Mucosa of stomach (tissue), 1 donor: ENCODE results near the gene GGTLC1.
"Not testable (repeated sequence)": the region's sequence is repeated elsewhere in the genome, so short reads cannot be mapped to it uniquely, and the experiment has no call there.

ENCODE experiments used
- H3K27me3 ChIP-seq: one replicate; pipeline ENCODE4 v1.7.0; 2013; ENCODE audit warnings: mild to moderate bottlenecking, low read length; ENCODE audit not compliant: control insufficient read depth, insufficient read depth
- H3K36me3 ChIP-seq: one replicate; pipeline ENCODE4 v1.7.0; 2013; ENCODE audit warnings: low read length; ENCODE audit not compliant: control insufficient read depth, insufficient read depth
- H3K4me1 ChIP-seq: one replicate; pipeline ENCODE4 v1.7.0; 2013; ENCODE audit warnings: mild to moderate bottlenecking, low read length; ENCODE audit not compliant: control insufficient read depth, insufficient read depth
- H3K4me3 ChIP-seq: one replicate; pipeline ENCODE4 v1.7.0; 2013; ENCODE audit warnings: low read length
- H3K9ac ChIP-seq: one replicate; pipeline ENCODE4 v1.7.0; 2013; ENCODE audit warnings: mild to moderate bottlenecking, low read length, moderate library complexity
- H3K9me3 ChIP-seq: one replicate; pipeline ENCODE4 v1.7.0; 2013; ENCODE audit warnings: mild to moderate bottlenecking, low read length, moderate library complexity; ENCODE audit not compliant: control insufficient read depth
- donor health status: Pancreatic carcinoma.

GGTLC1 gene

GRCh38 chr20:23978457-23978856 is 10.1 kb downstream of the GGTLC1 start:
- not testable (repeated sequence) for H3K27me3 ChIP-seq, H3K4me1 ChIP-seq, H3K4me3 ChIP-seq, H3K36me3 ChIP-seq, H3K9ac ChIP-seq, H3K9me3 ChIP-seq

DNA sequence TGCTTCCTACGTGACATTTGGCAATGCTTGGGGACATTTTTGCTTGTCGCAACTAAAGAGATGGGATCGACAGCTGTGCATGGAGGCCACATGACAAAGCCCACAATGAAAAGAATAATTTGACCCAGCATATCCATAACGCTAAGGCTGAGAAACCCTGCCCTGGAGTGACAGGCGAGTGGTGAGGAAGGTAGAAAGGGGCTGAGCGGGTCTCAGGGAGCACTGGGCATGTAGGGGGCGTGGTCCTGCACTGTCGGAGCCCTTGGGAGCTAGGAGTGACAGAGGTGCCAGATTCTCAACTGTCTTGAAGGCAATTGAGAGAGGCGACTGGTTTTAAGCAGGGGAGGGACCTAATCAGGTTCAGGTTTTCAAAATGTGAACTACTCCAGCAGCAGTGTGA is 13.6 kb downstream of the GGTLC1 start:
- H3K27me3 ChIP-seq = no peaks in the 10 kb centered on the region

GRCh38 chr20:23971310-23971709 is 17.3 kb downstream of the GGTLC1 start:
- Histone ChIP-seq H3K27me3 (no peaks in the 10 kb centered on the region), H3K9ac (no peak overlapping the region), H3K9me3 (no peaks in the 10 kb centered on the region), H3K36me3 (no peaks in the 10 kb centered on the region), H3K4me3 (no peak overlapping the region), H3K4me1 (no peaks in the 10 kb centered on the region)

More for the DNA sequence above, 13.6 kb downstream of the GGTLC1 start:
- no peaks in the 10 kb centered on the region for H3K36me3 ChIP-seq
- no peak overlapping the region for H3K4me3 ChIP-seq
- H3K4me1 ChIP-seq = no peaks in the 10 kb centered on the region
- no peaks in the 10 kb centered on the region for H3K9me3 ChIP-seq
- no peak overlapping the region for H3K9ac ChIP-seq

DNA sequence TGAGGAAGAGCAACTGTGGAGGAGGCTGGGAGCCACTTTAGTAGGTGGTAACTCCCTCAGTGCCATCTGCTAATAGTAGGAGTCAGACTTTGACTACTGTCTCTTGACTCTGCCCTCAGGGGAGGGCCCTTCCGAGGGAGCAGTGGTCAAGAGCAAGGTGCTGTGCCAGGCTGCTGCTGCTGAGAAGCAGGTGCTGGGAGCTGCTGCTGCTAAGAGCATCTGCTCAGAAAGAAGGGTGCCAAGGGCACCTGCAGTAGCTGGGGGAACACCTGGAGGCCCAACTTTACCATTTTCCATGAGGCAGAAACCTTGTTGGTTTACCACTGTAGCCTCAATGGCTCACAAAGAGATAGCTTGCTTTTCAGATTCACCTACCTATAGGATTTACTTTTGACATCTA is 18.5 kb downstream of the GGTLC1 start:
- Histone ChIP-seq H3K27me3 (no peaks in the 10 kb centered on the region), H3K9ac (no peak overlapping the region), H3K4me3 (no peak overlapping the region), H3K9me3 (no peaks in the 10 kb centered on the region), H3K36me3 (no peaks in the 10 kb centered on the region), H3K4me1 (no peaks in the 10 kb centered on the region)

GRCh38 chr20:23967616-23967979 is 21.0 kb downstream of the GGTLC1 start:
- no peaks in the 10 kb centered on the region for H3K36me3 ChIP-seq
- H3K4me1 ChIP-seq = no peaks in the 10 kb centered on the region
- no peak overlapping the region for H3K4me3 ChIP-seq
- H3K9me3 ChIP-seq = no peaks in the 10 kb centered on the region
- H3K27me3 ChIP-seq = no peaks in the 10 kb centered on the region
- H3K9ac ChIP-seq = no peak overlapping the region

- H3K4me3 ChIP-seq = no peak overlapping the region
- no peak overlapping the region for H3K9ac ChIP-seq
- H3K4me1 ChIP-seq = no peaks in the 10 kb centered on the region
- no peaks in the 10 kb centered on the region for H3K9me3 ChIP-seq
- no peaks in the 10 kb centered on the region for H3K36me3 ChIP-seq
- H3K27me3 ChIP-seq = no peaks in the 10 kb centered on the region
Observed at GRCh38 chr20:23966927-23967615, 21.5 kb downstream of the GGTLC1 start.

DNA sequence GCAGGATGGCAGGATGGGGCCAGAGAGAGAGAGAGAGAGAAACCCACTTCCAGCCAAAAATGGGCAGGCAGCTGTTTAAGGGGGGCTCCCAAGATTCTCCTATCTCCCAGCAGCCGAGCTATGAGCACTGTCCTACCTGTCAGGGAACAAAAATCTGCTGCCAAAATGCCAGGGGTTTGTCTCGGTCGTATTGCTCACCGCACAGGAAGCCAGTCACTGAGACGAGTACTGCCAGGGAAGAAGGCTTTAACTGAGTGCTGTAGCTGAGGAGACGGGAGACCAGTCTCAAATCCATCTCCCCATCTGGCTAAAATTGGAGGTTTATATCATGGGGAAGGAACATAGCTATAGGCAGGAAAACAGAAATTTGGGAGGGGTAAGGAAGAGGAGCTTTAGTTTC is 22.3 kb downstream of the GGTLC1 start:
- Histone ChIP-seq H3K4me1 (no peaks in the 10 kb centered on the region), H3K27me3 (no peaks in the 10 kb centered on the region), H3K36me3 (no peaks in the 10 kb centered on the region), H3K9me3 (no peaks in the 10 kb centered on the region), H3K9ac (no peak overlapping the region), H3K4me3 (no peak overlapping the region)

DNA sequence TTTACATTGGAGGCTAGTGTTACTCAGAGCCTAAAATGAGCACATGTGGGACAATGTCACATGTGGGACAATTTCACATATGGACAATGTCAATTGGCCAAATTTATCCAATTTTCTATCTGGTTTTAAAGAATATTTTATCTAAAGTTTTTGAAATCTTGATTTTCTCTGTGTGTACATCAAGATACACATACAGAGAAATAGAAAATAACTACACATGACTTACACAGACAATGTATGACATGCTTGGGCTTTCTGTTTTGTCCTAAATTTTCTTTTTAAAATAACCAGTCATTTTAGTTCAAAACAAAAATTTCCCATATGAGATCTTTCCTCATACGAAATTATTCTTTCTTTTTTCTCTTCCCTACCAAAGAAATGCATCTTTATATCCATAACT is 24.6 kb downstream of the GGTLC1 start:
- H3K4me3 ChIP-seq = no peak overlapping the region
- H3K4me1 ChIP-seq = no peaks in the 10 kb centered on the region
- no peaks in the 10 kb centered on the region for H3K9me3 ChIP-seq
- H3K27me3 ChIP-seq = no peaks in the 10 kb centered on the region
- H3K36me3 ChIP-seq = no peaks in the 10 kb centered on the region
- H3K9ac ChIP-seq = no peak overlapping the region

- Histone ChIP-seq H3K36me3 (no peaks in the 10 kb centered on the region), H3K9ac (no peak overlapping the region), H3K4me3 (no peak overlapping the region), H3K9me3 (no peaks in the 10 kb centered on the region), H3K4me1 (no peaks in the 10 kb centered on the region), H3K27me3 (no peaks in the 10 kb centered on the region)
Observed at GRCh38 chr20:23962272-23962671, 26.3 kb downstream of the GGTLC1 start.

DNA sequence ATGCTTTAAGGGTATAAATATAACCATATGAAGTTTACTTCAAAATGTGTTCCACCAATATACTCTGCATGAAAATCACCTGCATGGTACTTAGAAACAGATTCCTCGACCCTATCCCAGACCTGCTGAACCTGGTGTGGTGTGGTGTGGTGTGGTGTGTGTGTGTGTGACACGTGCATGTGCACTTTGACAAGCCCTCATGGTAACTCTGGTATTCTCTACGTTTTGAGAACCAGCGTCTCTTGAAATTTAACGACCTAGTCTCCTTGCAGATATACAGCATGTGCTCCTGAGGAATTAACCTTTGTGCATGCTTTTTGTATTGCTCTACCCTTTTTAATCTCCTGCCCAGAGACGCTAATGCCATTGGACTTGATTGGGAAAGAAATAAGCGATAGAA is 29.5 kb downstream of the GGTLC1 start:
- Histone ChIP-seq H3K4me3 (no peak overlapping the region), H3K9ac (no peak overlapping the region), H3K36me3 (no peaks in the 10 kb centered on the region), H3K27me3 (no peaks in the 10 kb centered on the region), H3K4me1 (no peaks in the 10 kb centered on the region), H3K9me3 (no peaks in the 10 kb centered on the region)

DNA sequence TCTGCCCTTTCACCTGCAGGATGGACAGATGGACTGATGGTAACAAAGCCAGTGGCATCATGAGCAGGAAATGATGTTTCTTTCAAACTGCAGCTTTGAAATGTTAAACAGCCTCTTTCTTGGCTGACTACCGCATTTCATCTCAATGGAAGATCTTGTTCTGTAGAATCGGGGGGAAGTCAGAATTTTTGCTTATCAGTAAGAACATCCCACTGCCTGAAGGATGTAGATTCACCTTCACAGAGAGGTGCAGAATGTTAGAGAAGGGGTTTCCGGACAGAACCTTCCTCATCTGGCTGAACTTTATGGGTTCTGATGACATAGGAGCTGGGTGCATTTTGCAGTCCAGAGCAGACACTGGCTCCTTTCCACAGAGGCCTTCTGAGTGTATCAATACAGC is 32.7 kb downstream of the GGTLC1 start:
- Histone ChIP-seq H3K27me3 (no peaks in the 10 kb centered on the region), H3K4me3 (no peak overlapping the region), H3K9ac (no peak overlapping the region), H3K36me3 (no peaks in the 10 kb centered on the region), H3K4me1 (no peaks in the 10 kb centered on the region), H3K9me3 (no peaks in the 10 kb centered on the region)

DNA sequence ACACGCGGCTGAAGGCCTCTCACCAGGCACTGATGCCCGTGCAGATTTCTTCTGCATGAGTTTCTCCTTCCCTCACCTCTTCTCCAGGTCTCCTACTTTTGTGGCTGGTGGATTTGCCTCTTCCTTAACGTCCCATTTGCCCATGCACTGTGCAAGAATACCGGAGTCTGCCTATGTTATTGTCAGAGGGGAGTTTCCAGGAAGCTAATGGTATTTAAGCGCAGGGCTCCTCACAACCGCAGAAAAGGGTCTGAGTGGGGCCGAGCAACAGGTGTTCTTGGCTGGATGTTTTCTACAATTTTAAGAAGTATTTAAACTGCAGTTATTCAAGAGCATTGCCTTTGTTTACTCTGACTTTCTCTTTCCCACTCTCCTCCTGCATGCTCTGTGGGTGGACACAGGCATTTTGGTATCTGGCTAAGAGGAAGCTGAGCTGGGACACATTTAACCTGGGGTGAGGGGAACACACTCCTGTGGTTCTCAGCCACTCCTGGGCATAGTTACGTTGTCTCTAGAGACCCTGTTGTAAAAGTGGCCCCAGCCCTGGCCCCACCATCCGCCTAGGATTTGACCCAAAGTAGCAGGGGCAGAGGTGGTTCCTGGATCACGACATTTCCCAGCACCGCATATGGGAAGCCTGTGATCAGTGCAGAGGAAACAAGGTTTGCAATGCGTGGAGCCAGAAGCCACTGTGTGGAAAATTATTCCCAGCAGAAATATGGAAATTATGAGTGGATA is 34.4 kb downstream of the GGTLC1 start:
- no peaks in the 10 kb centered on the region for H3K9me3 ChIP-seq
- no peaks in the 10 kb centered on the region for H3K27me3 ChIP-seq
- H3K4me1 ChIP-seq = no peaks in the 10 kb centered on the region
- H3K9ac ChIP-seq = no peak overlapping the region
- no peak overlapping the region for H3K4me3 ChIP-seq
- H3K36me3 ChIP-seq = no peaks in the 10 kb centered on the region
